ENCODE measurements around the gene RPN2.

DNA sequence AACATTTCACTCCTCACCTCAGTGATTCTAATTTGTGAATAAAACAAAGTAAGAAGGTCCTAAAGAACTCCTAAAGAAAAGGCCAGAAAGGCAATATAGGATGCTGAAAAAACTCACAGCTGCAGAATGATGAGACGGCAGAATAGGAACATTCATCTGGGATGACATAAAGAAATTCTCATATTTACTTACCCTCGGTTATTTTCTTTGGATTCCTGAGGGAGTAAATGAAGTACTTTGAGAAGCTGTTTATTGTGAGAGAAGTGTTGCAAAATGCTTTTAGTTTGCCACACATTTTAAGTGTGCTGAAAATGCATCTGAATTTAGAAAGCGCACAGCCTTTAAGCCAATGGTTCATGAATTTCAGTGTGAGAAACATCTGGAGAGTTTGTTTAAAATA is 47.6 kb upstream of the RPN2 start:
- TF ChIP-seq POLR2A (IDR thresholded peaks at IDR 0.05), result no peak
- TF ChIP-seq POLR2AphosphoS5 (IDR thresholded peaks at IDR 0.05), result no peak
- no peak for TF ChIP-seq CTCF (IDR thresholded peaks at IDR 0.05)
- no peak for TF ChIP-seq EP300 (IDR thresholded peaks at IDR 0.05)

Measured in gastroesophageal sphincter (tissue), 3 donors.